Spleen (tissue), 11 donors: Measurements from ENCODE around the gene NECTIN1. TPM values are rescaled to one million over a fixed set of nuclear protein-coding genes. Genes with fewer than 3 reads are reported as not detected.

ENCODE experiments used
- DNase-seq: peaks from one replicate; pipeline ENCODE4 v3.0.0-alpha.2; 2020
- H3K27ac ChIP-seq, 8 donors: fragments of 200-600 bp; sonication (generic) in 7 of 8; 1 replicate in 4 of 8; 2 replicates in 4 of 8; pipeline versions ENCODE4 v1.5.0 to v1.8.0; 2016 to 2021; ENCODE audit warnings: inconsistent platforms in 4 of 8, mild to moderate bottlenecking in 4 of 8, moderate library complexity in 1 of 8
- H3K27me3 ChIP-seq, 7 donors: fragments of 200-600 bp; sonication (generic) in 6 of 7; replicated peaks in 1 of 7; 1 replicate in 4 of 7; 2 replicates in 3 of 7; pipeline versions ENCODE4 v1.5.0 to v1.8.0; 2016 to 2021; ENCODE audit warnings: inconsistent platforms in 3 of 7, mild to moderate bottlenecking in 1 of 7
- H3K36me3 ChIP-seq, 6 donors: fragments of 200-600 bp; sonication (generic) in 5 of 6; 1 replicate in 4 of 6; 2 replicates in 2 of 6; pipeline versions ENCODE4 v1.5.0 to v1.8.0; 2016 to 2021; ENCODE audit warnings: inconsistent platforms in 2 of 6
- H3K4me1 ChIP-seq, 6 donors: fragments of 200-600 bp; sonication (generic) in 5 of 6; 1 replicate in 3 of 6; 2 replicates in 3 of 6; pipeline versions ENCODE4 v1.5.0 to v1.8.0; 2016 to 2021; ENCODE audit warnings: inconsistent platforms in 3 of 6
- H3K4me3 ChIP-seq, 8 donors: fragments of 200-600 bp; sonication (generic) in 7 of 8; 1 replicate in 4 of 8; 2 replicates in 4 of 8; pipeline versions ENCODE4 v1.5.0 to v1.8.0; 2016 to 2021; ENCODE audit warnings: inconsistent platforms in 4 of 8, mild to moderate bottlenecking in 4 of 8, moderate library complexity in 2 of 8
- H3K9me3 ChIP-seq, 8 donors: fragments of 200-600 bp; sonication (generic) in 7 of 8; 1 replicate in 4 of 8; 2 replicates in 4 of 8; pipeline versions ENCODE4 v1.5.0 to v1.8.0; 2016 to 2021; ENCODE audit warnings: inconsistent platforms in 4 of 8
- CTCF ChIP-seq, 11 experiments: fragments of 200-600 bp in 7 of 11; fragments of 450-650 bp in 4 of 11; sonication (generic) in 4 of 11; IDR thresholded peaks in 8 of 11; conservative IDR thresholded peaks in 3 of 11; 1 replicate in 7 of 11; 2 replicates in 4 of 11; pipeline versions ENCODE4 v1.4.0 to v1.8.0; 2016 to 2021; ENCODE audit warnings: antibody characterized with exemption in 11 of 11, inconsistent platforms in 4 of 11, mild to moderate bottlenecking in 1 of 11
- POLR2A ChIP-seq, 3 donors: fragments of 450-650 bp; IDR thresholded peaks; one replicate each; pipeline ENCODE4 v1.5.1; 2017; ENCODE audit warnings: antibody characterized with exemption in 3 of 3, mild to moderate bottlenecking in 1 of 3
- POLR2AphosphoS5 ChIP-seq, 3 donors: sonication (generic); formaldehyde crosslinking; IDR thresholded peaks; one replicate each; pipeline ENCODE4 v1.5.1; 2017; ENCODE audit warnings: antibody characterized with exemption in 3 of 3
- WGBS, 5 donors: extraction: QIAGEN DNeasy Blood & Tissue Kit in 3 of 5; methylation state at CpG; one replicate each; pipeline versions ENCODE4 v1.1.5 to v1.1.7; 2013 to 2018; 5-methylcytosine and 5-hydroxymethylcytosine counted together
- intact Hi-C: fragments of 100-400 bp; cut with DNase I; formaldehyde crosslinking; loops from one replicate; pipeline ENCODE4 v1.15.0; 2023; ENCODE audit warnings: low total_unique reads
- polyA plus RNA-seq, 3 donors: library from polyadenylated mRNA; stranded (reverse); fragments of 200-250 nt; gene quantifications; one replicate each; pipeline ENCODE4 v1.2.1, GENCODE V29; 2013
- total RNA-seq, 7 donors: library from RNA; depleted of rRNA in 3 of 7; stranded (reverse); fragments of >200 nt in 3 of 7; fragmentation: NEBNext Ultra II Directional in 4 of 7; extraction: Animal tissue kit (Norgen Biotek cat#: 25700) in 4 of 7; gene quantifications; one replicate each; pipeline versions ENCODE4 v1.1.0 to v1.2.1, GENCODE V29; 2016 to 2021
- donor health status: healthy with polysubstance abuse.
- donor health status: DM: no; HTN: no; CAD: no; lungs with moderate emphysema.
- donor health status: DM: no; HTN: no; CAD: no.
- donor health status: Bipolar disorder and iron deficiency.
- donor health status: healthy.
- donor health status: DM: no; HTN: no; CAD: no.
- donor health status: DM: yes; HTN: yes; CAD: no.

Gene NECTIN1
- total and polyA plus RNA-seq, 10 donors = 0.67 to 16.2 (median 5.8) TPM

- no peak for DNase-seq
- Histone ChIP-seq H3K4me3 (no peak overlapping the region), H3K27ac (no peak overlapping the region), H3K9me3 (no peaks in the 10 kb centered on the region), H3K27me3 (peaks cover 0 to 35% (median 0%) of the 10 kb centered on the region in 7 donors), H3K36me3 (no peaks in the 10 kb centered on the region), H3K4me1 (no peaks in the 10 kb centered on the region)
- intact Hi-C loops = no loop called here
- 43 to 66% (median 58%) methylated on average over 8 to 11 of the region's 11 CpGs for WGBS, 5 donors
- TF ChIP-seq POLR2A (IDR thresholded peaks at IDR 0.05) = no peak
- TF ChIP-seq CTCF (IDR thresholded peaks at IDR 0.05 in 8 of 11, conservative IDR thresholded peaks at IDR 0.05 in 3 of 11) = no peak
- TF ChIP-seq POLR2AphosphoS5 (IDR thresholded peaks at IDR 0.05) = no peak
These were observed 89.3 kb downstream of the NECTIN1 start for GRCh38 chr11:119639642-119640205.

GRCh38 chr11:119638851-119639250, 90.1 kb downstream of the NECTIN1 start:
- no peaks in the 10 kb centered on the region for H3K9me3 ChIP-seq
- no peak overlapping the region for H3K27ac ChIP-seq
- H3K4me3 ChIP-seq = no peak overlapping the region
- no peaks in the 10 kb centered on the region for H3K4me1 ChIP-seq
- intact Hi-C loops = no loop called here
- H3K27me3 ChIP-seq = peaks cover 0 to 30% (median 0%) of the 10 kb centered on the region in 7 donors
- DNase-seq = no peak
- TF ChIP-seq POLR2AphosphoS5 (IDR thresholded peaks at IDR 0.05) (no peak), CTCF (IDR thresholded peaks at IDR 0.05 in 8 of 11, conservative IDR thresholded peaks at IDR 0.05 in 3 of 11) (no peak)
- 75 to 88% (median 83%) methylated on average over 10 to 11 of the region's 11 CpGs for WGBS, 5 donors
- no peaks in the 10 kb centered on the region for H3K36me3 ChIP-seq

GRCh38 chr11:119637481-119637880, 91.5 kb downstream of the NECTIN1 start:
- Histone ChIP-seq H3K27me3 (peaks cover 0 to 26% (median 0%) of the 10 kb centered on the region in 7 donors), H3K36me3 (no peaks in the 10 kb centered on the region), H3K27ac (no peak overlapping the region), H3K9me3 (no peaks in the 10 kb centered on the region), H3K4me1 (no peaks in the 10 kb centered on the region), H3K4me3 (no peak overlapping the region)
- intact Hi-C loops = no loop called here
- no peak for DNase-seq
- no peak for TF ChIP-seq CTCF (IDR thresholded peaks at IDR 0.05 in 8 of 11, conservative IDR thresholded peaks at IDR 0.05 in 3 of 11)
- no peak for TF ChIP-seq POLR2AphosphoS5 (IDR thresholded peaks at IDR 0.05)
- TF ChIP-seq POLR2A (IDR thresholded peaks at IDR 0.05) = no peak
- WGBS, 5 donors = 69 to 91% (median 78%) methylated on average over 4 of the region's 4 CpGs

GRCh38 chr11:119635776-119636175, 93.2 kb downstream of the NECTIN1 start:
- no peak overlapping the region for H3K4me3 ChIP-seq
- H3K27me3 ChIP-seq = peaks cover 0 to 20% (median 0%) of the 10 kb centered on the region in 7 donors
- no peak overlapping the region for H3K27ac ChIP-seq
- intact Hi-C loops = no loop called here
- no peaks in the 10 kb centered on the region for H3K9me3 ChIP-seq
- H3K4me1 ChIP-seq = no peaks in the 10 kb centered on the region
- 82 to 95% (median 93%) methylated on average over 8 of the region's 8 CpGs for WGBS, 5 donors
- no peak for DNase-seq
- TF ChIP-seq CTCF (IDR thresholded peaks at IDR 0.05 in 8 of 11, conservative IDR thresholded peaks at IDR 0.05 in 3 of 11) = no peak
- no peak for TF ChIP-seq POLR2AphosphoS5 (IDR thresholded peaks at IDR 0.05)
- no peak for TF ChIP-seq POLR2A (IDR thresholded peaks at IDR 0.05)
- H3K36me3 ChIP-seq = no peaks in the 10 kb centered on the region
